RCC 7860 (cell line): ENCODE data around the gene SFXN3.
A peak's percentile ranks its signal among the peaks of the same experiment; 100 is the strongest.
"Not testable (repeated sequence)": the region's sequence is repeated elsewhere in the genome, so short reads cannot be mapped to it uniquely, and the experiment has no call there.

ENCODE experiments used
- DNase-seq: peaks from one replicate; pipeline ENCODE4 v3.0.0-alpha.2; 2015; ENCODE audit warnings: low spot score
- FAIRE-seq: peaks from 2 replicates; lab custom pipeline; 2012; peaks lifted over from hg19 to GRCh38; lab: Jason Lieb, UNC

The SFXN3 gene

GRCh38 chr10:101034404-101034803, 3.4 kb downstream of the SFXN3 start:
- DNase-seq, FAIRE-seq: not testable (repeated sequence)

DNA sequence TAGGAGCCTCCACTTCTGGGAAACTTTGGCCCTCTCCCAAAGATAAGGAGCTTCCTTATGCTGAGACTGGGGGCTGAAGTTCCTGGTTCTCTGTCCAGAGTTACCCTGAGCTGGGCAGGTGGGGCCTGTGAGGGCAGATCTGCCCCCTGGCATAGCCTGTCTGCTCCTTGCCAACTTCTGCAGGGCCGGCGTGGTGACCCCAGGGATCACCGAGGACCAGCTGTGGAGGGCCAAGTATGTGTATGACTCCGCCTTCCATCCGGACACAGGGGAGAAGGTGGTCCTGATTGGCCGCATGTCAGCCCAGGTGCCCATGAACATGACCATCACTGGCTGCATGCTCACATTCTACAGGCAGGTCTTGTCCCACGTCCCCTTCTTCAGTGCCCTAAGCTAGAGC, 4.3 kb downstream of the SFXN3 start:
- DNase-seq: no peak
- FAIRE-seq: no peak

GRCh38 chr10:101035916-101036702, 5.1 kb downstream of the SFXN3 start:
- DNase-seq (no peak), FAIRE-seq (no peak)

DNA sequence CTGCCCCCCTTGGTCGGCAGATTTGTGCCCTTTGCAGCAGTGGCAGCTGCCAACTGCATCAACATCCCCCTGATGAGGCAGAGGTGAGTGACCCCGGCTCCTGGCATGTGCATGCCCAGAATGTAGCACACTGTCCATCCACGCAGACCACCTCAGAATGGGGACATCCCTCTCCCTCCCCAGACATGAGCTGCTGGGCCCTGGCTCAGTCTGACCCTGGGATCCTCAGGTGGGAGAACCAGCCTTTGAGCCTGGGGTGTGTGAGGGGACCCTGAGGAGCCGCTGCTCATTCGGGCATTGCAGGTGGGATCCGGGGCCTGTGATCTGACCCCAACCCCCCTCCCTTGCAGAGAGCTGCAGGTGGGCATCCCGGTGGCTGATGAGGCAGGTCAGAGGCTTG, 5.7 kb downstream of the SFXN3 start:
- FAIRE-seq: no peak
- no peak for DNase-seq

- FAIRE-seq (no peak), DNase-seq (no peak)
Measured at GRCh38 chr10:101038484-101038883, 7.5 kb downstream of the SFXN3 start.

- FAIRE-seq: no peak
- DNase-seq: no peak
Measured at GRCh38 chr10:101040061-101040460, 9.0 kb downstream of the SFXN3 start.

DNA sequence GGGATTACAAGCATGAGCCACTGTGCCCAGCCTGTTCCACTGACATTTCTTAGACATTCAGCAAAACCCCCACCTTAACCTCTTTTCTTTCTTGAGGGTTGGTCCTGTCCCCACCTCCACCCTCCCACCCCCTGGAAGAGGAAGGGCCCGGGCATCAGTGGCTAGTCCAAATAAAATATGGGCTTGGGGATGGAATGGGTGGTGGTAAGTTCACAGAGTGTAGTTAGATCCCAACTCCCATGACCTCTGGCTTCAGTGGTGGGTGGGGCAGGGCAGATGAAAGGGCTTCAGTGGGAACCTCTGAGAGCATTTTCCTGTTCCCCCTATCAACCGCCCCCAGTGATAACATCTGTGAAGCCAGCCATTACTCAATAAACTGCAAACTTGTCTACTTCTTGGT, 9.8 kb downstream of the SFXN3 start:
- DNase-seq (no peak), FAIRE-seq (no peak)

GRCh38 chr10:101041252-101041761, 10.3 kb downstream of the SFXN3 start:
- DNase-seq: peak; percentile 61
- FAIRE-seq: peak; percentile 58

DNA sequence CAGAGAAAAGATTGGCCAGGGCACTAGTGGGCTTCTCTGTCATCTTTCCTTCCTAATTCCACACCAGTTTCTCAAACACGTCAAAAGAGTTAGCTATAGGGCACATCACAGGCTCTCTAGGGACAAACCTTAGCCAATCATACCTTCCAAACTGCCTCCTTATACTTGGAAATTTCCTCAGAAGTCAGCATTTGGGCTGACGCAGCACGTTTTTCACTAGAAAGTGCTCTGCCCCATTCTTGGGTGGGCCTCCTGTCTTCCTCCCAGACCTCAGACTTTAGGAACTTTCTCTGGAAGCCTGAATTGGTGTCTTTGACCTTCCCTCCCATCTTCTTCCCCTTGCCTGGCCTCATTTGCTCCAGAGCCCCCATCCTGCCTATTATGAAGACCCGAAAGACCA, 11.1 kb downstream of the SFXN3 start:
- DNase-seq (no peak), FAIRE-seq (no peak)

GRCh38 chr10:101042667-101043362, 11.8 kb downstream of the SFXN3 start:
- peak; percentile 92 for FAIRE-seq

DNA sequence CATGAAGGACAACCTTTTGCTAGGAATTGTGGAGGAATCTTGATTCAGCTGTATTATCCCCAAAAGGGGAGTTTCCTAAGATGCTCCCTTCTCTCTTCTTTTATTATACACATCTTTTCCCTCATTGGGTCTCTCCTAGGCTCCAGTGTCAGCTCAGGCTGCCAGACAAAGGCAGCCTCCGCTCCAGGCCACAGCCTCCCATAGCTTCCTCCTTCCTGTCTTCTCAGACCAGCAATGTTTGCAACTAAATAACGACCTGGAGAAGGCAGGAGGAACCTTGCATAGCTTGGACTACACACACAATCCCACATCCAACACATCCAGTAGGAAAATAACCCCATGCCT, 12.3 kb downstream of the SFXN3 start:
- peak; percentile 9 for DNase-seq
- FAIRE-seq: no peak

More at GRCh38 chr10:101042667-101043362, 11.8 kb downstream of the SFXN3 start:
- peak; percentile 96 for DNase-seq

- no peak for FAIRE-seq
- no peak for DNase-seq
Measured at GRCh38 chr10:101044117-101044516, 13.1 kb downstream of the SFXN3 start.

GRCh38 chr10:101046332-101047238, 15.6 kb downstream of the SFXN3 start:
- FAIRE-seq: no peak

GRCh38 chr10:101047268-101047667, 16.2 kb downstream of the SFXN3 start:
- FAIRE-seq (no peak), DNase-seq (no peak)

More at GRCh38 chr10:101046332-101047238, 15.6 kb downstream of the SFXN3 start:
- no peak for DNase-seq

GRCh38 chr10:101047961-101048892, 17.2 kb downstream of the SFXN3 start:
- no peak for DNase-seq
- FAIRE-seq: no peak

DNA sequence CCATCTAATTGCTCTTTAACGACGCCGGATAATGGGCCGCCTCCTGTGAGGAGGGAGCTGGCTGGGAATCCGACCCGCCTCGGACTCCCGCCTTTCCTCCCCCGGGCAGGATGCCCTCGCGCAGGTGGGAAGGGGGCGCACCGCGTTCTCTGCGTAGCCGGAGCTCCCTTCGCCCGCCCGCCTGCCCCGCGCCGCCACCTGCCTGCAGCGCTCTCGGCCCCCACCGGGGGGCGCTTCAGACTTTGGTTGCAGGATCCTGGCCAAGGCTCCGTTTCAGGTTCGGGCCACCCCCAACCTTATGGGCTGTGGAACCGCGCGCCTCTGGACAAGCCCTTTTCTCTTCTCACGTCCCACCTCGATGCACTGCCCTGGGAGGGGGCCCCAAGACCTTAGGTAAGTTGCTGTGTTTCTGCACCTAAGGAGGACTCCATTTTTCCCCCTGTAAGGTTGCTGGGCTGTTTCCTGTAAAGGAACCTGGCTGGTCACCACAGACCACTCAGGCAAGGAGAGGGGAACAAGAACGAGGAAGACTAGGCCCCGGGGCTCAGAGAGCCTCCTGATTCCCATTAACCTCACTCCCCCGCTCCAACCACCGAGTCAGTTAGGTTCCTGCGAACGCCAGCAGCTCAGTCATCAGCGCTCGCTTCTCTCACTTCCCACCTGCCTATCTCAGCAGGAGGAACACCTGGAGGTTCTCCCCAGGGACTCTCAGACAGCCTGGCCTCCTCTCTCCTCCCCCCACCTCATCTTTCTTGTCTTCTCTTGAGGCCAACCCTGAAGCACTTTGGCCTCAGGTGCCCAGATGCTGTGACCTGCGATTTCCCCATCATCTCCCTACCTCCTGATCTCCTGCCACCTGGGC, 19.4 kb downstream of the SFXN3 start:
- DNase-seq (peak; percentile 7), FAIRE-seq (no peak)

DNA sequence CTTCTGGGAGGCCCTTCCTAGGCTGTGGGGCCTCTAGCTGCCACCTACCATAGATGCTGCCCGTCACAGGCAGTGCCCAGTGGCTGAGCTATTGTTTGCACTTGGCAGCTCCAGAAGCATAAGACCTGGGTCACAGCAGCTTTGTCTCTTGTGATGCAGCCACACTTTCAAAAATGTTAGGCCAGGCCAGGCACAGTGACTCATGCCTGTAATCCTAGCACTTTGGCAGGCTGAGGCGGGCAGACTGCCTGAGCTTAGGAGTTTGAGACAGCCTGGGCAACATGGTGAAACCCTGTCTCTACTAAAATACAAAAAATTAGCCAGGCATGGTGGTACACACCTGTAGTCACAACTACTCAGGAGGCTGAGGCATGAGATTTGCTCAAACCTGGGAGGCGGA, 21.3 kb downstream of the SFXN3 start:
- FAIRE-seq: peak; percentile 30
- peak; percentile 57 for DNase-seq

DNA sequence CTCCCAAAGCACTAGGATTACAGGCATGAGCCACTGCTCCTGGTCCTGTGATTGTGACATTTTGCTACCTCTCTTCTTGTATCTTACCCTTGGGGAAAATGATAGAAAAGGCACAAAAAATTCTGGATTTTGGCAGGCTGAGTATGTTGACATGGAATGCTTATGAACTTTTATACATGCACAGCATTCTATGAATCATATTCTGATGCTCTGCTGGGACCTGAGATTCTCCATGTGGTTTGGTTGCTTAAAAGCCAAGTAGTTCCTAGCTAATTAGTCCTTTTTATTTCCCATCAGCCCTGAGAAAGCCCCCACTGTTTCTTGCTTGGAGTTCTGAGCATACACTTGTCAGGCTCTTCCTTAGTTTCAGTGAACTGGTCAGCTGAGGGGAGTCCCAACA, 22.5 kb downstream of the SFXN3 start:
- DNase-seq (no peak), FAIRE-seq (no peak)

GRCh38 chr10:101054351-101054750, 23.3 kb downstream of the SFXN3 start:
- FAIRE-seq (no peak), DNase-seq (no peak)
